SHP77 (cell line): ENCODE results near the gene DUOXA1.
"Not testable (repeated sequence)": the region's sequence is repeated elsewhere in the genome, so short reads cannot be mapped to it uniquely, and the experiment has no call there.

Experiments
- DNase-seq, 2 experiments: peaks; one replicate each; lab custom pipeline; 2025; lab: John Stamatoyannopoulos, UW

Gene DUOXA1

GRCh38 chr15:45150997-45151396 is 21.3 kb upstream of the DUOXA1 start:
- no peak for DNase-seq

DNA sequence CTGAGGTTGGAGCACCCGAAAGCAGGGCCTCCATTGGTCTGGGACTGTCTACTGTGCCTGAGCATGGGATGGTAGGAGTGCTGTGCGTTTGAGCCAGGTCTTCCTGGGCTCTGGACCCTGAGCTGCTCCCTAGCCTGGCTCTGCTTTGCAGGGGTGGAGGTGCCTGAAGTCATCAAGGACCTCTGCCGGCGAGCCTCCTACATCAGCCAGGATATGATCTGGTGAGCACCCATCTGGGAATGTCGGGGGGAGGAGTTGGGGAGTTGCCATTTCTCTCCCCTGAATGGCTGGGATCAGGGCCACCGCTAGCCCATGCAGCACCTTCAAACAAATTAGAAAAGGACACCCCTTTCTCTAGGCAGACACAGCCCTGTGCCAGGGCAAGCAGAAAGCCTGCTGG is 20.8 kb upstream of the DUOXA1 start:
- DNase-seq, result no peak

GRCh38 chr15:45149060-45149459 is 19.4 kb upstream of the DUOXA1 start:
- DNase-seq, result no peak

- DNase-seq, result no peak
These were observed 18.7 kb upstream of the DUOXA1 start for GRCh38 chr15:45148076-45149059.

GRCh38 chr15:45147606-45148005 is 17.9 kb upstream of the DUOXA1 start:
- DNase-seq, result no peak

- no peak for DNase-seq
These were observed 16.7 kb upstream of the DUOXA1 start for GRCh38 chr15:45146405-45146804.

GRCh38 chr15:45144775-45145174 is 15.1 kb upstream of the DUOXA1 start:
- DNase-seq, result no peak

DNA sequence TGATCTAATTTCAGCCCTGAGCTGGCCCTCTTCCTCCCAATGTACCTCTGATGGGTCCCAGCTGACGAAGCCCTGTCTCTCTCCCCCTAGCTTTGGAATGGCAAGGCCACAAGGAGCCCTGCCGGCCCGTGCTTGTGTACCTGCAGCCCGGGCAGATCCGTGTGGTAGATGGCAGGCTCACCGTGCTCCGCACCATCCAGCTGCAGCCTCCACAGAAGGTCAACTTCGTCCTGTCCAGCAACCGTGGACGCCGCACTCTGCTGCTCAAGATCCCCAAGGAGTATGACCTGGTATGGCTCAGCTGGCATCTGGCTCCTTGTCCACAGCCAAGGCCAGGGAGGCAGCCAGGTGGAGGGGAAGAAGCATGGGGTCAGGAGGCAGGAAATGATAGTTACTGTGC is 14.3 kb upstream of the DUOXA1 start:
- DNase-seq, result no peak

DNA sequence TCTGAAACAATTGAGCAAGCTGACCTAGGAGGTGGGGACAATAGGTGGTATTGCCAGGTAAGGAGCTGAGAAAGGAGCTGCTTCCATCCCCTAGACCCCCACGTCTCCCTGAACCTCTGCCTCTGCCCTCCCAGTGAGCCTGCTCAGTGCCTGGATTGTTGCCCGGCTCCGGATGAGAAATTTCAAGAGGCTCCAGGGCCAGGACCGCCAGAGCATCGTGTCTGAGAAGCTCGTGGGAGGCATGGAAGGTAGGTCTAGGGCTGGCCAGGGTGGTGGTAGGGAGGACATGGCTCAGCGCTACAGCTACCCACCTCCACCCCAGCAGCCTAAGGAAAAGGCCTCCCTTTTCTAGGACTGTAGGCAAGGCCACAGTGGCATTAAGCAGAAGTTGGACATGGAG is 13.4 kb upstream of the DUOXA1 start:
- DNase-seq, result no peak

DNA sequence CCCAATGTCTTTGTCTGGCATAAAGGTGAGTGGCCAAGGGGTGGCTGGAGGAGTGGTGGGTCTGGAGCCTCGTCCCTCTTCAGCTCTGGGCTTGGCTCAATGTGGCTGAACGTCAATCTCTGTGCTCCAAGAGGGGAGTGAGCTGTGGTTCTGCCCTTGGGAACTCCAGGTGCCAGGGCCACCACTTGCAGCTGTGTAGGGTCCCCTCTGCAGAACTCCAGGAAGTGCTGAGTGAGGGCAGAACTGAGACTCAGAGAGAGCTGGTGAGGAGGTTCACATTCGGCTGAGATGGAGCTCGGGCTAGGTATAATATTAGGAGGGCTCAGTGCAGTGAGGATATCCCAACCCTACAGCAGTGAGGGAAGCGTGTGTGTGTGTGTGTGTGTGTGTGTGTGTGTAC is 11.7 kb upstream of the DUOXA1 start:
- DNase-seq, result no peak

DNA sequence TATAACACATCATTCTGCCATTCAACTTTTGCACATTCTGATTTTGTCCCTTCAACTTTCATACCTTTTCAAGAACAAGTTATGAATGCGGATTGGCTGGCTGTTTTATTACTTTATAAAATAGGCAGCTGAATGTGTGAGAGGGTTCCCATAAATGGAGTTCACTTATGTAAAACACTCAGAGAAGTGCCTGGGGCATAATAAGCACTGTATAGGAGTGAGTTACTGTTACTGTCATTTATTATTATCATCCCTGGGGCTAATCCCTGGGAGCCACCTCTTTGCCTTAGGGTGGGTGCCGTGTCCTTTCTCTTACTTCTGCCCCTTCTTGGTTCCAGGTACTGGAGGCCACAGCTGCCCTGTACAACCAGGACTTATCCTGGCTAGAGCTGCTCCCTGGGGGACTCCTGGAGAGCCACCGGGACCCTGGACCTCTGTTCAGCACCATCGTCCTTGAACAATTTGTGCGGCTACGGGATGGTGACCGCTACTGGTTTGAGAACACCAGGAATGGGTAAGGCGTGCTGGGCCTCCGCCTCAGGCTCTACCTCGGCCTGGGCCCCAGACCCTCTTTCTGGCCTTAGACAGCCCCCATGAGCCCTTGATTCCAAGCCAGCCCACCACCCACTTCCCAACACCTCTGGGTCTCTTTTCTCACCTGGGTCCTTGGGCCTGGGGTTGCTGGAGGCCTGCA is 11.0 kb upstream of the DUOXA1 start:
- no peak for DNase-seq

GRCh38 chr15:45139770-45140169 is 10.1 kb upstream of the DUOXA1 start:
- DNase-seq, result no peak

DNA sequence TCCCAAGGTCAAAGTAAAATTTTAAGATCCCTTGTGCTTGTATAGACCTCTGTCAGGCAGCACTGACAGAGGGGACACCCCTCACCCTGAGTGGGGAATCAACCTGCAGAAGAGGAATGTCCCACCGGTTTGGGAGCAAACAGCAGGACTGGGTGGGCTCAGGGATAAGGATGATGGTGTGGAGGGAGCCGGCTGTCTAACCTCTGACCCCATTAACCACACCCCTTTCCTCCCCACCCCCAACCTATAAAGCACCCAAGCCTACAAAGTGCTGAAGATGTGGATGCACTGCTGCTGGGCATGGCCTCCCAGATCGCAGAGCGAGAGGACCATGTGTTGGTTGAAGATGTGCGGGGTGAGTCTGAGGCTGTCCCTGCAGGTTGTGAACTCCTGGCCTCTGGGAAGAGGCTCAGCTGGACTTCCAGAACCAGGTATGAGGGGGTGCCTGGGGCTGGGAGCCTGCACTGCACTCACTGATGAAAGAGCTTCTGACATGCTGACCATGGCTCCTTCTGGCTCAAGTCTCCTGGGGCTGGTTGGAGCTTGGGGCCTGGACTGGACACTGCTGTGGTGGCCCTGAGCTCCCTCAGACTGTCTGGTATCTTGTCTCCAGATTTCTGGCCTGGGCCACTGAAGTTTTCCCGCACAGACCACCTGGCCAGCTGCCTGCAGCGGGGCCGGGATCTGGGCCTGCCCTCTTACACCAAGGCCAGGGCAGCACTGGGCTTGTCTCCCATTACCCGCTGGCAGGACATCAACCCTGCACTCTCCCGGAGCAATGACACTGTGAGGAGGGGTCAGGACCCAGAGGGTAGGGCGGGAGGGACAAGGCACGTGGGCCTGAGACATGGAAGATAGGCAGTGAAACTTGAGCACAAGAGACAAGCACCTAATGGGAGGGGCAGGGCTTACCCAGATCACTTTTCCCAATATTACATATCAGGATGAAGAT is 9.4 kb upstream of the DUOXA1 start:
- DNase-seq, result no peak

- DNase-seq, result no peak
These were observed 8.0 kb upstream of the DUOXA1 start for GRCh38 chr15:45137703-45138102.

- peak in 1 of 2 experiments; percentile 2 for DNase-seq
These were observed 6.7 kb upstream of the DUOXA1 start for GRCh38 chr15:45136378-45136764.

DNA sequence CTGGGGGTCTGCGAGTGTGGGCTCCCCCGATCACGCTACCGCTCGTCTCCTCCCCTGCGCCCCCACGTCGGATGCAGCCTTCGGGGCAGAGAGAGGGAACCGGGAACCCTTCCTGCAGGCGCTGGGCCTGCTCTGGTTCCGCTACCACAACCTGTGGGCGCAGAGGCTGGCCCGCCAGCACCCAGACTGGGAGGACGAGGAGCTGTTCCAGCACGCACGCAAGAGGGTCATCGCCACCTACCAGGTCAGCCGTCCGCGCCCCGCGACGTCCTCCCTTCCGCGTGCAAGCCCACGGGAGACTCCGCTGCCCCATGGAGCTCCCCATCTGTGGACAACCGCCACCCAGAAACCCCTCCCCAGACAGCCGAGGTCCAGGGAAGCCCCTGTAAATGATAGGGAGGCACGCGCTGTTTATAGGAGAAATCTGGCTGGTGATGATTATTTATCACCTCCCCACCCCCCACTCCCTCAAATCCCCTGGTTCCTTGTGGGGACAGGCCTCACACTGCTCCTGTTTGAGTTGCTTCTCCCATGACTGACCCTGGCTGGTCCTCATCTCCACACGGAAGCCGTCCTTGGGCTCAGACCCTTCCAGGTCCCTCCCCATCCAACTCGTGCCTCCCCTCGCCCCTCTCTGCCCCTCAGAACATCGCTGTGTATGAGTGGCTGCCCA is 6.2 kb upstream of the DUOXA1 start:
- not testable (repeated sequence) for DNase-seq

DNA sequence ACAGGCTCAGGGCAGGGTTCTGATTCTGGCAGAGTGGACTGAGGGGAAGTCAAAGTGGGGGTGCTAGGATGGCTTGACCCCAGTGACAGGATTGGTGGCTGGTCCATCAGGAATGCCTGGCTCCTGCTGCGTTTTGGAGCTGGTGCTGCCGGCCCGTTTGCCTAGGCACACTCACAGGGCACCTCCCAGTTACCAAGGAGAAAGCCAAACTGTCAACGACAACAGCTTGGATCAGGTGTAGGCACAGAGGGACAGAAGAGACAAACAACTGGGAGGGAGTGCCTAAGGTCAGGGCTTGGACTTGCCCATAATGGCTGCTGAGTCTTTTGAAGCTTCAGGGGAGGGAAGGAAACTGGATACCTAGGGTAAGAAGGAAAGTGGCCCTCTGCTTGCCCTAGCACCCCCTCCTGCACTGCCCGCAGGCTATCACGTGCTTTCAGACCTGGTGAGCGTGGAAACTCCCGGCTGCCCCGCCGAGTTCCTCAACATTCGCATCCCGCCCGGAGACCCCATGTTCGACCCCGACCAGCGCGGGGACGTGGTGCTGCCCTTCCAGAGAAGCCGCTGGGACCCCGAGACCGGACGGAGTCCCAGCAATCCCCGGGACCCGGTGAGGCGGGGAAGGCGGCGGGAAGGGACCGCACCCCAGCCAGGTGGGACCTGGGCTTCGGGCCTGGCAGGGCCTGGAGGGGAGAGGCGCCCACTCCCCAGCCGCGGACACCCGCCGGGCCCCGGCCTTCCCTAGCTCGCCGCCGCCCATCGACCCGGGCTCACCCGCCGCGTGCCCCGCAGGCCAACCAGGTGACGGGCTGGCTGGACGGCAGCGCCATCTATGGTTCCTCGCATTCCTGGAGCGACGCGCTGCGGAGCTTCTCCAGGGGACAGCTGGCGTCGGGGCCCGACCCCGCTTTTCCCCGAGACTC is 5.3 kb upstream of the DUOXA1 start:
- no peak for DNase-seq

GRCh38 chr15:45134046-45134445 is 4.4 kb upstream of the DUOXA1 start:
- DNase-seq, result no peak

DNA sequence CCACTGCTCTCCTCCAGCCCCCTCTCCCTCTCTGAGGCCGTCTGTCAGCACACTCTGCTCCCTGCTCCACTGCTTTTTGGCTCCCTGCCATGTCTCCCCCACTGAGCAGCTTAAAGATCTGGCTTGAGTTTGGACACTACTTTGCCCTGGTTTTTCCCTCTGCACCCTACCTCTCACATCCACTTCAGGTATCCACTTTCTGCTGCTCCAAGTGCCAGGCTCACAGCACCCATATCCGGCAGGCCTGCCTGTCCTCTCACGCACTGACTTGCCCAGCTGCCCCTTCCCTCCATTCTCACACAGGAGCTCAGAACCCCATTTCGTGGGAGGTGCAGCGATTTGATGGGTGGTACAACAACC is 3.9 kb upstream of the DUOXA1 start:
- DNase-seq, result no peak

DNA sequence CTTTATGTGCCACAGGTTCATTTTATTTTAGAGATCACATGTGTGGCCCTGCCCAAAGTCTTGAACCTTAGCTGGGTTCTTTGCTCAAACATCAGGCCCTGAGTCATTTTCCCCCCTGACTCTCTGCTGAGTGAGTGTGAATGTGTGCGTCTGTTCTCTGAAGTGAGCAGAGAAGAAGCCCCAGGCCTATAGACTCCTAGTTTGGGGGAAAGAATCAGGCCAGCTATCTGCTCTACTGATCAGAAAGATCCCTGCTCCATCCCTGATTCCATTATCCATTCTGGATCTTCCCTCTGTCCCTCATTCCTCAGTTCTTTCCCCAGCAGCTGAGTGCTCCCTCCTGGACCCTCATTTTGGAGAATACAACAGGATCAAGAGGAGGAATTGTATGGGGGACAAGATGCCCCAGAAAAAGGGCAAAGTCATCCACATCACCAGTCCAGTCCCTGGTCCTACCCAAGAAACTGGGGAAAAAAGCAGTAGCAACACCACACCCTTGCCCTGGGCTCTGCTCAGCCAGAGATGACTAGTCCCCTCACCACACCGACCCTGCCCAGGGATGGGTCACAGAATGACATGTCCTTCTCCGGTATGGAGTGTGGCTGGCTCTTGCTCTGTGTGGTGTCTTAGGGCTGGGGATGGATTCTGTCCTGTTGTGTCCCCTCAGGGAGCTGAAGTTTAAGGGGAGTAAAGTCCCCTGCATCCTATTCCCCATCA is 3.3 kb upstream of the DUOXA1 start:
- DNase-seq, result no peak
